CD4-positive, alpha-beta T cell treated with Interleukin-4 for 4 hours (primary cell): ENCODE data around the gene STPG4.
"Not testable (repeated sequence)": the region's sequence is repeated elsewhere in the genome, so short reads cannot be mapped to it uniquely, and the experiment has no call there.

Experiments
- DNase-seq: peaks from one replicate; pipeline ENCODE4 v3.0.0-alpha.2; 2020

The STPG4 gene

DNA sequence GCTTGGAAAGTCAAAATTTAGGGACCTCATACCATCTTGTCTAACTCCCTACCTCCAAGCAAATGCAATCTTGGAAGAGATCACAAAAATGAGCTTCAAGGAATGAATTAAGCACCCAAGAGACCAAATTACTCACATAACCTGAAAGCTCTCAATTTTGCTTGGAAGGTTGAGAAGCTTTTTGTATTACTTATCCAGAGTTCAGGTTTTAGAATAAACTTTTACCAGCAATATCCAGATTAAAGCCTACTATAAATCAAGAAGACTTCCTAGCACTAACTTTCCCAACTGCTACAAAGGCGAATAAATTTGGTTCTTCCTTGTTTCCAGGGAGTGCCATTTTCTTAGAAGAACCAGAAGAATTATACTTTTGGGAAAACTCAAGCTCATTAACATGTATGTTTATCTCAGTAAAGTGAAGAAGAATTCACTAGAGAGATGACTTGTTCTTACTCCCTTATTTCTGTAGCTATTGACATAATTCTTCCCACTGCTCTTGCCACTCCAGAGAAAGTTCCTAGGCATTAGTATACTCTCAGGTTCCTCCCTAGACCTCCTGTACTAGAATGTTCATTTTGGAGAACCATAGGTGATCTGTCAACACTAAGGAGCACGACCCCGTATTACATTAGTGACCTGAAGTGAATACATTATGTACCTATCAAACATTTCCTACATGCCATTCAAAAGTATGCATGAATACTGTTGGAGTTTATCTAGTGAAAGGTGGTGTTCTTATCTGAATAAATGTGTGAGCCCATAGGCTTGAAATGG is 18.0 kb upstream of the STPG4 start:
- no peak for DNase-seq

DNA sequence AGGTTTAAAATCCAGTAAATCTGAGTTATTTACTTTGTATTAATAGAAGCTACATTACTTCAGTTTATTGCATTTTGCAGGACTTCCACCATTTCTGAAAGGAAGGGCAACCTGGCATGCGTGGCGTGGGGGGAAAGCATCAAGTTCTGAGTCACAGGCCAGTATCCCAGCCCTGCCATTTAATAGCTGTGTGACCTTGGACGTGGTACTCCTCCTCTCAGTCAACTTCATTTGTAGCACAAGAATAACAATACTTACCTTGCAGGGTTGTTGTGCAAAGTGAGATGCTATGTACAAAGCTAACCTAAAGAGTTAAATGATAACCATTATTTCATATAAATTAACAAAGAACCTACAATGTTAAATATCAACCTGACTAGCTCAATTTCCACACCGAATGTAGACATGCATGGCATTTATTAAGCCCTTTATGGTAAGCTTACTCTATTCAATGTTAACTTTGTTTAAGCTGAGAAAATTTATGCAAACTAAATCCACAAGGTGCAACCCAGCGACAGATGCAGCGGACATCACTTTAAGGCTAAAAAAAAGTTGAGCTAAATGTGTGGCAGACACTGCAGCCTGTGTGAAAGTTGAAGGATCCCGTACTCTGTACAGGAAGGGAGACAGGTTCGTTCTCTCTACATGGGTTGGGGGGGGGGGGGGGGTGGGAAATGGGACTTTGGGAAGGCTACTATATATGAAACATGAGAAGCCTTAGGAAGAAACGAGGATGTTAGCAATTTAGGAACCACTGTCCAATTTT is 17.2 kb upstream of the STPG4 start:
- no peak for DNase-seq

DNA sequence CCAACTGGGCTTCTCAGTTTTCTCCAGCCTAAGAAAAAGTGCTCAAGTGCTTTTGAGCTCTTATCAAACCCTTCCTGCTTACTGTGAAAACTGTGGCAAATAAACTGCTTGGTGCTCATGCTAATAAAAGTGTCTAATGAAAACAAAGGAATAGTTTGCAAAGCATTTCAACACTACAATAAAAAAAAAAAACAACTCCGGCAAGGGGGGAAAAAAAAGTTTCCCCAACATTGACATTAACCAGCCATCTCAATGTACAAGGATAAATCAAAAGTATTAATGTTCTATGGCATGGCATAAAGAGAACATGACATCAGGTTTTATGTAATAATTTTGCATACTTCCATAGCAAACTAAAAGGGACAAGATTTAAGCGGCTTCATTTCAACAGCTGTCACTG is 14.7 kb upstream of the STPG4 start:
- DNase-seq = no peak

DNA sequence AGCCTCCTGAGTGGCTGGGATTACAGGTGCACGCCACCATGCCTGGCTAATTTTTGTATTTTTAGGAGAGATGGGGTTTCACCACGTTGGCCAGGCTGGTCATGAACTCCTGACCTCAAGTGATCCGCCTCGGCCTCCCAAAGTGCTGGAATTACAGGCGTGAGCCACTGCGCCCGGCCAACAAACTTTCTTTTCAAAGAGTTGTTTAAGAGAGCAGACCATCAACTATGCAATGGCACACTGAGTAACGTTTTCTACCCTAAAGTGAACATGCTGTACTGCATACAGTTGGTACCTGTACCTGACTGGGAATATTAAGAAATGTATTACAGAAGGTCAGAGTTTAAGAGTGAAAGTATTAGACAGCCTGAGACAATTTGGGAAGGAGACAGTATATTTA is 13.8 kb upstream of the STPG4 start:
- DNase-seq = not testable (repeated sequence)

DNA sequence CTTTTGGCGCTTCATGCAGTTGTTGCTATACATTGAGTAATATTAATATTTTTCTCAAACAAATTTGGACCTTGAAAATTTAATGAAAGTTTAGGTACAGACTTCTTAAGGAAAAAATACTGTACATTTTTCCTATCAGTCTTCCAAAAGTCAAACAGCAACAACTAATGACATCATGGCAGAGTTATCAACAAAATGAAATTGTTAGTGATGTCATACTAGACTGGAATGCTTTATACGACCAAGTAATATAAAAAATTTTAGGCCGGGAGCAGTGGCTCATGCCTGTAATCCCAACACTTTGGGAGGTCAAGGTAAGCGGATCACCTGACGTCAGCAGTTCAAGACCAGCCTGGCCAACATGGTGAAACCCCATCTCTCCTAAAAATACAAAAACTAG is 12.0 kb upstream of the STPG4 start:
- DNase-seq = no peak

DNA sequence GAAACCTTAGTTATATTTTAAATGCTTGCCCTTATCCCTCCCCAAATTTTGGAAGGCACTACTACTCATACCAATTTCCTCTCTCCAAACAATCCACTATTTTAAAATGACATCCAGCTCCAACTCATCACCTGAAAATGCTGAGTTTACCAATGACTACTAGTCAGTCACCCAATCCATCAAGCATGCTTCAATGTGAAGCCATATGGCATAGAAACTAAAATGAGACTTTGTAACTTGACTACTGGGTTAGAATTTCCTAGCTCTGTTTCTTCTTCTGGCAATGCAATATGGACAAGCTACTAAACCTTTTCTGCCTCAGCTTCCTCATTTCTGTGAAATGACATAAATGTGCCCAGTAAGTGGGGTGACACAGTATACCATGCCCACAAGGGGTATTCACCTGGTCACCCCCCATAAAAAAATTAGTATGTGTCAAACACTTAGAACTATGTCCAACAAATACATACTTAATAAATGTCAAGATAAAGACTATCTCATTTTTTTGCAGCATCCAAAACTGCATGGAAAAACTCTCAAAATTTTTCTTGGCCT is 10.0 kb upstream of the STPG4 start:
- DNase-seq = no peak

DNA sequence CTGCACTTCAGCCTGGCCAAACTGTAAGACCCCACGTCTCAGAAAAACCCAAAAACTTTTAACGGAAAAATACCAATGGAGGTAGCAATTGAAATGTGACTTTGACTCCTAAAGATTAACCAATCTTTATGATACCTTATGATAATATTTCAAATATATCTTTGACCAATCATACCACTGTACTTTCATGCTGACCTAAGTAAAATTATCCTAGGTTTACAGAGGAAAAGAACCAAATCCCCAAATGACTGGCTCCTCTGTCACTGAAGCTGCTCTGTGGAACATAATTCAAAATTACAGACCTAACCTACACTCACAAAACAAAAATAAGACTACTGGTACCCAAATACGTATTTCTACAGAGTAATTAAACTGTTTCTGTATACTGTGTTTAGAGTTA is 7.7 kb upstream of the STPG4 start:
- DNase-seq = no peak

DNA sequence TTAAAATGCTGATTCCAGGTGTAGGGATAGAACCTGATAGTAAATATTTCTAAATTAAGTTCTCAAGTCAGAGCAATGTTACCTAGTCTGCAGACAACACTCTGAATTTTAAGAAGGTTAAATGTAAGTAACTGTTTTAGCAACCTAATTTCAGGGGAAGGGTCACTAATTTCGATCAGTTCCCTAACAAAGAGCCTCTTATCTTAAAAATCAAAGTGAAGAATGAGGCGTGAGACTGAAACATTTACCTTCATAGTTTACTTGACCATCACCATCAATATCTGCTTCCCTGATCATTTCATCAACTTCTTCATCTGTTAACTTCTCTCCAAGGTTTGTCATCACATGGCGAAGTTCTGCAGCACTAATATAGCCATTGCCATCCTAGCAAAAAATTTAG is 6.4 kb upstream of the STPG4 start:
- DNase-seq = no peak

DNA sequence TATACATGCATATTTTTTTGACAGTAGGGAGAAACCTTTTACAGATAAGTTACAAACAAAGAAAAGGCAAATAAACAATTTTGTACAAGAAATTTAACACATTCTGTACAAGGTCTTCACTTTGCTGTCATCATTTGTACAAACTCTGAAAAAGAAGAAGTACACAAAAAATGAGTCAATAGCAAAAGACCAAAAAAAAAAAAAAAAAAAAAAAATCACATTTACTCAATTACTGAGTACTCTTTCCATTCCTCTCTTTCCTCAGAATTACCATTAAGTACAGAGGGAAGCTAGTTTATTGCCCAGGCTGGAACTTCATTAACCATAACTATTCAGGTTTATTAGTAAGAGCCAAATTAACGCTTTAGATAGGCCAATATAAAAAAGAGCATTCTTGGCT is 5.6 kb upstream of the STPG4 start:
- DNase-seq = no peak

DNA sequence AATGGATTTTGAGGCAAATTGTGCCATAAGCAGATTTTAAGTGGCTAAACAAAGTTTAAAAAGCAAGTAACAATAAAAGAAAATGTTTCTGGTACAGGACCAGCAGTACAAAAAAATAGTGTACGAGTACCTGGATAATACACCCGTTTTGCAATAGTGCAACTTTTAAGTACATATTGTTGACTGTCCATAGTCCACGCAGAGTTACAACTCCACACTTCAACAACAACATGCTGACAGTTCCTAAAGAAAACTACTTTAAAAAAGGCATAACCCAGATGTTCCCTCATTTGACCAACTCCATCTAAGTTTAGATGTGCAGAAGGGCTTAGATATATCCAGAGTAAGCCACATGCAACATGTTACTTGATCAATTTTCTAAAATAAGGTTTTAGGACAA is 5.1 kb upstream of the STPG4 start:
- no peak for DNase-seq

DNA sequence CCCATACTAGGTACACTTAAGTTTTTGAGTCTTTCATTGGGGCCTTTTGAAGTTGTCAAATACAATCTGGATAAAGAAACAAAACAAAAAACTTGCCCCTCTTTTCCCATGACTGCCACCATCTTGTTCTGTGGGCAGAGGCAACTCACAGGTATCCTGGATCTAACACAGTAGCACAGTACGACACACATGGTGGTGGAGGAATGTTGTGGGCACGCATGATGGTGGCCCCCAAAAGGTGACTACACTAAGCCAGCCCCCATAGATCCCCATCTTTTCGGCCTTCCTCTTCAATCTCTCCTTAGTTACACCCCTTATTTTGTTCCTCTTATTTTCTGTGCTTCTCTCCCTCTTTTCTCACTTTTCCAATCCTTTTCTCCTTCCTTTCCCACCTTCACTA is 4.5 kb upstream of the STPG4 start:
- no peak for DNase-seq

DNA sequence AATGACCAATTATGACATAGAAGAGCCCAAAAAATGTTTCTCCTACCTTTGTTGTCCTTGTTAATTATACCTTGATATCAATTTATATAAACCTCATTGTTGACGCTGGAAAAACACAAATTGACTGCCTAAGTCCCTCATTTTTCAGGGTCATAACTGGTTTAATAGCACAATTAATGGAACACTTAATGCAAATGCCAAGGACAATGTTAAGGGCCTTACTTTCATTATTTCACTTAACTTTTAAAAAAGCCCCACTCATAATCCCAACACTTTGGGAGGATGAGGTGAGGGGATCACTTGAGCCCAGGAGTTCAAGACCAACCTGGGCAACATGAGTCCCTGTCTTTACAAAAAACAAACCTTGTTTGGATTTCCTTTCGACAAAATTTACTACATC is 3.5 kb upstream of the STPG4 start:
- DNase-seq = no peak

DNA sequence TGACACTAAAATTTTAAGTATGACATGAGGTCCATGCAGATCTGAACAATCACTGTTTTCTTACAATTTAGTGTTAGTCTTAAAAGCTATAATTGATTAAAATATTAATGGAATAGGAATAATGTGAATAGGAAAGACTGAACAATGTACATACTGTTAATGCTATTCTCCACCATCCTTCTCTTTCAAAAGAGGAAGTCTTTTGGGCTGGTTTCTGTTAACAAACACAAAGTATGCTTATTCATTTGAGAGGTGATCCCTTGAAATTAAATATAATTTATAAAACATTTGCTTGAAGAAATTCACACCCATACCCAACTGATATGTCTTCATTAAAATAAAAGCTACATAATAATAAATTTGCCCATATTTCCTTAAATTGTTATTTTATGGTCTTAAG is 2.3 kb downstream of the STPG4 start:
- no peak for DNase-seq

DNA sequence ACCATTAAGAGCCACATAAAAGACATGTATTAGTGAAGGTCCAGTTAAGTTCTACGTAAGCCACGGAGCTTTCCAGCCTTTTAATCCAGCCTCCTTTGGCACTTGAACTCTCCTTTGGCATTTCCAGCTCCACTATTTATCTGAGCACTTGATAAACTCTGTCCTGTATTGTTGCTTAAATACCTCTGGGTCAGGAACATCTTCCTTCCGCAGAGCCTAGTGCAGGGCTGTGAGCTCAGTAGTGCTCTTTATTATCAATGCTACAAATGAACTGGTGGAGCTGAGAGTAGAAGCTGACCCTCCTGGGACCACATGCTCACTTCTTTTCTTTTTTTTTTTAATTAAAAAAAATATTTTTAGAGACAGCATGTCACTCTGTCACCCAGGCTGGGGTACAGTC is 4.9 kb downstream of the STPG4 start:
- DNase-seq = no peak

DNA sequence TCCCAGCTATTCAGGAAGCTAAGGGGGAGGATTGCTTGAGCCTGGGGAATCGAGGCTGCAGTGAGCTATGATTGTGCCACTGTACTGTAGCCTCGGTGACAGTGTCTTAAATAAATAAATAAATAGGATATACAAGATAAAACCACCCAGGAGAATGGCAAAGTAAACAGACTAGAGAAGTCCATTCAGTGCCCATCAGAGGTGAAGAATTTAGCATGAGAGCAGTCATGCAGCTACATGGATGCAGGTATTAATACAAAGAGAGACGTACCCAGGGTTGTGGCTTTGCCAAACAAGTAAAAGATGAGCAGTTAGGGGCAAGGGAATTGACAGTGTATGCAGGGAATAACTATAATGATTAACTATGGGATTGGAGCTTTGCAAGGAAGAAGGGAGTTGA is 8.1 kb downstream of the STPG4 start:
- DNase-seq = no peak

DNA sequence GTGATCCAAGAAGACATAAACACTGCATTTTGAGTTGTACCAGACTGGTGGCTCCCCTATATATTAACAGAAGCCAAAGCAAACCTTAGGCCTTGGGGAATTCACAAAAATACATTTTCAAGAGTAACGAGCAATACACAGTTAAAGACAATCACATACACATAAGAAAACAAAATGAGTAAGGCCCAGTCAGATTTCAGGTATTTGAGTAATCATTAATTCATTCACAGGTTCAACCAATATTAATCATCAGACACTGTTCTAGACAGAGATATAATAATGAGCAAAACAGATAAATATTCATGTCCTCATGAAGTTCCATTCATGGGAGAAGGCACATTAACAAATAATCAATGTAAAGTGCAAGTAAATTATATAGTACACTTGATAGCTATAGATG is 9.6 kb downstream of the STPG4 start:
- no peak for DNase-seq

DNA sequence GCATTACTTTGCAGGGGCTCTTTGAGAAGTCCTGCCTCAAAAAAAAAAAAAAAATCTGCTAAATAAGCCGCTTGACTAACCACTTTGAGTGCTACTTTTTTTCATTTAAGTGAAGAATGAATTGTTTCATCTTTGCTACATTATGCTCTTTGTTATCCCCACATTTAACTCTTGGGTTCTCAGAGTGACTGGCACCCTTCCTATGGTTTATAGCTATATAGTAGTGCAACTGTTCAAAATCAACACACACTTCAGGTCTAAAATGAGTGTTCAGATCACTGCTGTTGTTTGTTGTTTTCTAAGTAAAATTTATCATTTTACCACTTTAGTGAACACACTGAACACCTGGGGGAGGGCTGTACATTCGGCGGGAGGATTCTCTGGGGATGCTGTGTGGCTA is 13.6 kb downstream of the STPG4 start:
- no peak for DNase-seq

DNA sequence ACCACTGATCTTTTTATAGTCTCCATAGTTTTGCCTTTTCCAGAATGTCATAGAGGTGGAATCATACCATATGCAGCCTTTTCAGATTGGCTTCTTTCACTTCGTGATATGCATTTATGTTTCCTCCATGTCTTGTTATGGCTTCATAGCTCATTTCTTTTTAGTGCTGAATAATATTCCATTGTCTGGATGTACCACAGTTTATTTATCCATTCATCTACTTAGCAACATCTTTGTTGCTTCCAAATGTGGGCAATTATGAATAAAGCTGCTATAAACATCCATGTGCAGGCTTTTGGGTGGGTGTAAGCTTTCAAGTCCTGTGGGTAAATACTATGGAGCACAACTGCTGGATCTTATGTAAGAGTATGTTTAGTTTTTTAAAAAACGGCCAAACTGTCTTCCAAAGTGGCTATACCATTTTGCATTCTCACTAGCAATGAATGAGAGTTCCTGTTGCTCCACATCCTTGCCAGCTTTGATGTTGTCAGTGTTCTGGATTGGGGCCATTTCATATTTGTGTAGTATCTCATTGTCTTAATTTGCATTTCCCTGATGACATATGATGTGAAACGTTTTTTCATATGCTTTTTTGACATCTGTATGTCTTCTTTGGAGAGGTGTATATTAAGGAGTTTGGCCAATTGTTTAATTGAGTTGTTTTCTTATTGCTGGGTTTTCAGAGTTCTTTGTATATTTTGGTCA is 20.6 kb downstream of the STPG4 start:
- DNase-seq = no peak

DNA sequence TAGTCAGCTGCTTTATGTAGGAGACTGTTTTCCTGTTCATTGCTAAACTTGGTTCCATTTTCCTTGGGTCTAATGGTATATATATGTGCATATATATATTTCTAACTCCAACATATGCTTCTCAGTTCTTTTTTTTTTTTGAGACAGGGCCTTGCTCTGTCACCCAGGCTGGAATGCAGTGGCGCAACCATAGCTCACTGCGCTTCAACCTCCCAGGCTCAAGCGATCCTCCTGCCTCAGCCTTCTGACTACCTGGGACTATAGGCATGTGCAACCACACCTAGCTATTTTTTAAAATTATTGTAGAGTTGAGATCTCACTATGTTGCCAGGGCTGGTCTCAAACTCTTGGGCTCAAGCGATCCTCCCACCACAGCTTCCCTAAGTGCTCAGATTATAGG is 22.1 kb downstream of the STPG4 start:
- DNase-seq = no peak

DNA sequence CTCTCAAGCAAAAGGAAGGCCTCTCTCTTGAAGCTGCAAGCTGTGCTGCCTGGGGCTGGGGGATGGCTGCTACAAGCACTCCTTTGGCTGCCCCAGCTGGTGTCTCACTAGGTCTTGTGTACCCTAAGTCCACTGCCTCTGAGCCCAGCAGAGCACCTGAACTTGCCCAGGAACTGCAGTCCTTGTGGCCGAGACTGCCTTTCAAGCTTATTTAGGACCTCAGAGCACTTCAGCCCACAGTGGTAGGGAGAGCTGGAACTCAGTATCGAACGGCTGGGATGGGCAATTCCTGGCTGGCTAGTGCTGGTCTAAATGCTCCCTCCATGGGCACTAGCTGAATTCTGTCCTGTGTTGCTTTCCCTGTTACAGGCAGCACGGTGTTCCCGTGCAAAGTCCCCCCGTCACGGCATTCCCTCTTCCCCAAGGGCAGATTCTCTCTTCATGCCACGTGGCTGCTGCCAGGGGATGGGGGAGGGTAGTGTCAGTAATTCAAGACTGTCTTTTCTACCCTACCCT is 25.9 kb downstream of the STPG4 start:
- DNase-seq = no peak

DNA sequence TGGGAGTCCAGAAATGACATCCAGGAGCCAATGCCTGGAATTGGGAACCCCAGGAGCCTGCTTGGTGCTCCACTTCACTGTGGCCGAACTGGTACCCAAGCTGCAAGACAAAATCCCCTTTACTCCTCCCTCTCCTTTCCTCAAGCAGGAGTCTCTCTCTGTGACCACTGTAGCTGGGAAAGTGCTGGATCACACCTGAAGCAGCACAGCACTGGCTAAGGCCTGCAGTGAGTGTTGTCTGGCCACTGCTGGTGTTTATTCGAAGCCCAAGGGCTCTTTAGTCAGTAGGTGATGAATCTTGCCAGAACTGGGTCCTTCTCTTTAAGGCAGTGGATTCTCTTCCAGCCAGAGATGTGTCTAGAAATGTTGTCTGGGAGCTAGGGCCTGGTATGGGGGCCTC is 26.4 kb downstream of the STPG4 start:
- no peak for DNase-seq

DNA sequence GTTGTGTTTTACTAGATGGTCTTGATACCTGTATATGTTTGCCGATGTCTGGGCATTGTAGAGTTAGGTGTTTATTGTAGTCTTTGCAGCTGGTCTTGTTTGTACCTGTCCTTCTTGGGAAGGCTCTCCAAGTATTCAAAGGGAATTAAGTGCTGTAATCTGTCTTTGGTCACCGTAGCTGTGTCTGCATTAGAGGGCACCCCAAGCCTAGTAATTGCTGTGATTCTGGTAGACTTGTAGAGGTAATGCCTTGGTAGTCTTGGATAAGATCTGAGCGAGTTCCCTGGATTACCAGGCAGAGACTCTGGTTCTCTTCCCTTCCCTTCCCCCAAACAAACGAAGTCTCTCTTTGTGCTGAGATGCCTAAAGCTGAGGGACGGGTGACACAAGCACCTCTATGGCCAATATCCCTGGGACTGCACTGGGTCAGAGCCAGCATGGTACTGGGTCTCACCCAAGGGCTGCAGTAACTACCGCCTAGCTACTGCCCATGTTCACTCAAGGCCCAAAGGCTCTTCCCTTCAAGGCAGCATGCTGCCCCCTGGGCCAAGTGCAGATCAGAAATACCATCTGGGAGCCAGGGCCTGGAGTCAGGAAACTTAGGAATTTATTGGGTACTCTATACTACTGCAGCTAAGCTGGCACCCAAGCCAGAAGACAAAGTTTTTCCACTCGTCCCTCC is 27.1 kb downstream of the STPG4 start:
- DNase-seq = no peak

DNA sequence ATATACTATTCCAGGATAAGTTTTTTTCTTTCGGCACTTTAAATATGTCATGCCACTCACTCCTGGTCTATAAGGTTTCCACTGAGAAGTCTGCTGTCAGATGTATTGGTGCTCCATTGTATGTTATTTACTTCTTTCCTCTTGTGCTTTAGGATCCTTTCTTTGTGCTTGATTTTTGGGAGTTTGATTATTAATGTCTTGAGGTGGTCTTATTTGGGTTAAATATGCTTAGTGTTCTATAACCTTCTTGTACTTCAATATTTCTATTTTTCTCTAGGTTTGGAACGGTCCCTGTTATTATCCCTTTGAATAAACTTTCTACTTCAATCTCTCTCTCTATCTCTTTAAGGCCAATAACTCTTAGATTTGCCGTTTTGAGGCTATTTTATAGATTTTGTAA is 28.3 kb downstream of the STPG4 start:
- DNase-seq = no peak
